SK-N-SH (cell line): ENCODE data around the gene NBEA. TPM values are rescaled to one million over a fixed set of nuclear protein-coding genes. Genes with fewer than 3 reads are reported as not detected.

Source experiments
- CTCF ChIA-PET: fragments of 300-600, 350-600 bp; formaldehyde crosslinking; extraction: SDS; loops from one replicate; lab custom pipeline; 2021; lab: Yijun Ruan, JAX
- POLR2A ChIA-PET: fragments of 350-600 bp; sonication (Branson Sonifier 250); formaldehyde crosslinking; extraction: SDS; loops from one replicate; lab custom pipeline; 2020; ENCODE audit warnings: antibody characterized with exemption, inconsistent platforms; lab: Yijun Ruan, JAX
- DNase-seq: peaks from one replicate; pipeline ENCODE4 v3.0.0; 2012
- H2AFZ ChIP-seq: fragments of 200-600 bp; sonication (generic); 2 replicates; pipeline ENCODE4 v1.8.1; 2016; ENCODE audit warnings: antibody characterized with exemption, mild to moderate bottlenecking, low read depth
- H3F3A ChIP-seq: fragments of 200-600 bp; sonication (generic); replicated peaks from 2 replicates; pipeline ENCODE3; 2016; ENCODE audit warnings: antibody characterized with exemption, mild to moderate bottlenecking; ENCODE audit not compliant: insufficient read depth
- H3K27ac ChIP-seq, 2 experiments: fragments of 200-500 bp in 1 of 2; fragments of 200-600 bp in 1 of 2; sonication (Bioruptor generic) in 1 of 2; sonication (generic), shearing (Covaris generic) in 1 of 2; 2 replicates each; pipeline versions ENCODE4 v1.5.1 to v1.6.1; 2014 to 2016; ENCODE audit warnings: low read depth in 2 of 2, inconsistent platforms in 1 of 2, low read length in 1 of 2, mild to moderate bottlenecking in 1 of 2, mixed read lengths in 1 of 2
- H3K27me3 ChIP-seq: fragments of 200-600 bp; sonication (generic), shearing (Covaris generic); 2 replicates; pipeline ENCODE4 v1.6.1; 2016; ENCODE audit warnings: mixed run types; ENCODE audit not compliant: insufficient read depth
- H3K36me3 ChIP-seq, 2 experiments: fragments of 200-500 bp in 1 of 2; fragments of 200-600 bp in 1 of 2; sonication (Bioruptor generic) in 1 of 2; sonication (generic) in 1 of 2; replicated peaks in 1 of 2; 2 replicates each; pipeline versions ENCODE3 to v1.5.1; 2014 to 2016; ENCODE audit warnings: low read length in 1 of 2, mild to moderate bottlenecking in 1 of 2; ENCODE audit not compliant: insufficient read depth in 2 of 2, control insufficient read depth in 1 of 2
- H3K4me1 ChIP-seq, 2 experiments: fragments of 200-500 bp in 1 of 2; fragments of 200-600 bp in 1 of 2; sonication (Bioruptor generic) in 1 of 2; sonication (generic), shearing (Covaris generic) in 1 of 2; 2 replicates each; pipeline versions ENCODE4 v1.5.1 to v1.6.1; 2014 to 2016; ENCODE audit warnings: low read depth in 1 of 2, low read length in 1 of 2, mixed run types in 1 of 2; ENCODE audit not compliant: insufficient read depth in 2 of 2, control insufficient read depth in 1 of 2
- H3K4me2 ChIP-seq: fragments of 200-600 bp; sonication (generic), shearing (Covaris generic); 2 replicates; pipeline ENCODE4 v1.6.1; 2017; ENCODE audit warnings: mixed run types
- H3K4me3 ChIP-seq, 2 experiments: fragments of 200-500 bp in 1 of 2; fragments of 200-600 bp in 1 of 2; sonication (Bioruptor generic) in 1 of 2; sonication (generic), shearing (Covaris generic) in 1 of 2; 2 replicates each; pipeline versions ENCODE4 v1.5.1 to v1.8.1; 2014 to 2016; ENCODE audit warnings: low read depth in 2 of 2, inconsistent platforms in 1 of 2, low read length in 1 of 2, mild to moderate bottlenecking in 1 of 2, mixed read lengths in 1 of 2, moderate library complexity in 1 of 2
- H3K79me2 ChIP-seq: fragments of 200-600 bp; sonication (generic); 2 replicates; pipeline ENCODE4 v1.8.1; 2017; ENCODE audit warnings: mild to moderate bottlenecking; ENCODE audit not compliant: insufficient read depth
- H3K9ac ChIP-seq: fragments of 200-600 bp; sonication (generic); 2 replicates; pipeline ENCODE4 v1.6.1; 2017; ENCODE audit warnings: mixed run types
- H3K9me2 ChIP-seq: fragments of 200-600 bp; sonication (generic); 2 replicates; pipeline ENCODE4 v1.6.1; 2017; ENCODE audit warnings: mixed run types
- H3K9me3 ChIP-seq: fragments of 200-600 bp; sonication (generic); 2 replicates; pipeline ENCODE4 v1.6.1; 2017; ENCODE audit warnings: mixed run types, mild to moderate bottlenecking, moderate library complexity
- H4K20me1 ChIP-seq: fragments of 200-600 bp; sonication (generic); 2 replicates; pipeline ENCODE4 v1.6.1; 2017; ENCODE audit warnings: mild to moderate bottlenecking, mixed run types; ENCODE audit not compliant: insufficient read depth
- EP300 ChIP-seq, 2 experiments: IDR thresholded peaks; 2 replicates each; pipeline versions ENCODE4 v1.4.0 to v1.6.1; 2012; ENCODE audit warnings: borderline replicate concordance in 1 of 2, low read depth in 1 of 2, low read length in 1 of 2
- EZH2phosphoT487 ChIP-seq: fragments of 200-600 bp; sonication (generic); IDR thresholded peaks from 2 replicates; pipeline ENCODE4 v1.6.1; 2017; ENCODE audit warnings: low read depth, mixed run types, mild to moderate bottlenecking, antibody characterized with exemption, moderate library complexity, borderline replicate concordance
- GABPA ChIP-seq: IDR thresholded peaks from 2 replicates; pipeline ENCODE4 v1.4.0; 2012; ENCODE audit warnings: low read depth, mild to moderate bottlenecking
- JUND ChIP-seq: IDR thresholded peaks from 2 replicates; pipeline ENCODE4 v1.4.0; 2012
- MXI1 ChIP-seq: IDR thresholded peaks from 2 replicates; pipeline ENCODE4 v1.6.1; 2012; ENCODE audit warnings: mild to moderate bottlenecking, low read depth, low read length, improper control_type of control experiment
- RXRA ChIP-seq: IDR thresholded peaks from 2 replicates; pipeline ENCODE4 v1.4.0; 2012; ENCODE audit warnings: low read depth, mild to moderate bottlenecking, borderline replicate concordance
- SIN3A ChIP-seq: IDR thresholded peaks from 2 replicates; pipeline ENCODE4 v1.6.1; 2012; ENCODE audit warnings: low read depth, mild to moderate bottlenecking, low read length, moderate library complexity, borderline replicate concordance
- SMC3 ChIP-seq: IDR thresholded peaks from 2 replicates; pipeline ENCODE4 v1.6.1; 2012; ENCODE audit warnings: low read depth, low read length, improper control_type of control experiment
- TCF12 ChIP-seq: IDR thresholded peaks from 2 replicates; pipeline ENCODE4 v1.4.0; 2012
- YY1 ChIP-seq: IDR thresholded peaks from 2 replicates; pipeline ENCODE4 v1.4.0; 2012; ENCODE audit warnings: low read depth, mild to moderate bottlenecking
- WGBS: methylation state at CpG from one replicate; pipeline ENCODE4 v1.1.6; 2017; ENCODE audit warnings: low lambda C conversion rate; 5-methylcytosine and 5-hydroxymethylcytosine counted together
- polyA plus RNA-seq, 3 experiments: library from polyadenylated mRNA; depleted of rRNA; stranded (reverse); fragments of >200 nt; gene quantifications; 2 replicates each; pipeline ENCODE4 v1.2.3, GENCODE V29; 2012
- TF ChIP-seq, protein P1 (sequence below): IDR thresholded peaks from 2 replicates; pipeline ENCODE4 v1.4.0; 2012; ENCODE audit warnings: low read depth
- TF ChIP-seq, protein P2 (sequence below): IDR thresholded peaks from 2 replicates; pipeline ENCODE4 v1.4.0; 2012; ENCODE audit warnings: low read depth, borderline replicate concordance

Gene NBEA
- polyA plus RNA-seq, 1 of the 3 experiments (the other 2 are of a cell fraction), result 12.3 TPM

DNA sequence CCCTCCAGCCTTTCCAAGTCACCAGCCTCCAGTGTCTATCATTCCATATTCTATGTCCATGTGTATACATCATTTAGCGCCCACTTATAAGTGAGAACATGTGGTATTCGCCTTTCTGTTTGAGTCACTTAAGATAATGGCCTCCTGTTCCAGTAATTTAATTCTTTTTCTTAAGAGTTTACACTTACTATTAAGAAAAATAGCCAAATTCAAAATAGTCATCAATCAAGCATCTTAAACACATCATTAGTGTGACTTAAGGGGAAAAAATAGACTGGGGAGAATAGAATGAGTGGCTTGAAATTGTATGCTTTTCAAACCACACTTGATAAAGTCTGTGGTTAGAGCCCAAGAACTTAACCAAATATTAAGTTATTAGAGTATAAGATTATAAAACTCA lies 286.5 kb downstream of the NBEA start:
- no peak for DNase-seq
- Histone ChIP-seq H3K4me1 (peaks cover 0 to 3% of the 10 kb centered on the region in 2 experiments; a peak in 2 of 4 replicates), H3F3A (no peaks in the 10 kb centered on the region), H3K27ac (no peak overlapping the region), H3K9me3 (no peaks in the 10 kb centered on the region), H3K79me2 (no peaks in the 10 kb centered on the region), H3K9ac (no peak overlapping the region), H3K36me3 (peaks cover 0 to 4% of the 10 kb centered on the region in 2 experiments), H3K4me2 (no peak overlapping the region), H3K27me3 (no peaks in the 10 kb centered on the region), H2AFZ (no peak overlapping the region), H3K9me2 (no peaks in the 10 kb centered on the region; the same call in 1 of the 2 replicates), H4K20me1 (no peaks in the 10 kb centered on the region), H3K4me3 (no peak overlapping the region)
- ChIA-PET POLR2A (no interaction called here), CTCF (no interaction called here)
- WGBS, result 99% methylated on average over 2 of the region's 2 CpGs
- TF ChIP-seq EP300 (IDR thresholded peaks at IDR 0.05; ENCODE audit: borderline replicate concordance in 1 of 2, low read depth in 1 of 2, low read length in 1 of 2), result no peak
- no peak for TF ChIP-seq JUND
- no peak for TF ChIP-seq SIN3A
- TF ChIP-seq GABPA, result no peak
- no peak for TF ChIP-seq MXI1

DNA sequence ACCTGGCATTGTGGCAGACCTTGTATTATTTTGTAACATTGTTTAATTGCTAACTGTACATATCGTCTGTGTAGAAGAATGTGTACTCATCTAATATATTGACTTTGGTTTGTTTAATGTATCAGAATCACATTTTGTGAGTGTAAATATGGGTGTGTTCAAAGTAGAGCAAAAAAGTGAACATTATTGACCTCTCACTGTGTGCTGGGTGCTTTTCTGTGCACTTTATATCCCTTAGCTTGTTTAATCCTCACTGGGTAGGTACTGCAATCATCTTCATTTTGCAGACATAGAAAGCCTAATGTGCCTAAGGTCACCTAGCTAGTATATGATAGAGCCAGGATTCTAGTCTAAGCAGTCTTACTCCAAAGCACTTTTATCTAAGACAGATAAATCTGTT lies 289.4 kb downstream of the NBEA start:
- H3K9ac ChIP-seq, result no peak overlapping the region
- H3F3A ChIP-seq, result no peaks in the 10 kb centered on the region
- no peaks in the 10 kb centered on the region for H3K4me1 ChIP-seq
- H4K20me1 ChIP-seq, result no peaks in the 10 kb centered on the region
- TF ChIP-seq SIN3A, result no peak
- TF ChIP-seq, protein P1, sequence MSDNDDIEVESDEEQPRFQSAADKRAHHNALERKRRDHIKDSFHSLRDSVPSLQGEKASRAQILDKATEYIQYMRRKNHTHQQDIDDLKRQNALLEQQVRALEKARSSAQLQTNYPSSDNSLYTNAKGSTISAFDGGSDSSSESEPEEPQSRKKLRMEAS, result no peak
- no peak for TF ChIP-seq YY1
- 94% methylated on average over 1 of the region's 1 CpG for WGBS
- H2AFZ ChIP-seq, result no peak overlapping the region
- H3K36me3 ChIP-seq, result peaks cover 0 to 4% of the 10 kb centered on the region in 2 experiments
- H3K4me2 ChIP-seq, result no peak overlapping the region
- no peaks in the 10 kb centered on the region for H3K9me3 ChIP-seq
- ChIA-PET CTCF (interaction anchor here (1.3 kb wide), 1 partner anchor 11 kb away, joined by 3 read pairs; no protein-coding TSS in a partner anchor), POLR2A (no interaction called here)
- no peak overlapping the region for H3K27ac ChIP-seq
- DNase-seq, result no peak
- H3K9me2 ChIP-seq, result no peaks in the 10 kb centered on the region; the same call in 1 of the 2 replicates
- no peaks in the 10 kb centered on the region for H3K27me3 ChIP-seq
- no peaks in the 10 kb centered on the region for H3K79me2 ChIP-seq
- no peak overlapping the region for H3K4me3 ChIP-seq

DNA sequence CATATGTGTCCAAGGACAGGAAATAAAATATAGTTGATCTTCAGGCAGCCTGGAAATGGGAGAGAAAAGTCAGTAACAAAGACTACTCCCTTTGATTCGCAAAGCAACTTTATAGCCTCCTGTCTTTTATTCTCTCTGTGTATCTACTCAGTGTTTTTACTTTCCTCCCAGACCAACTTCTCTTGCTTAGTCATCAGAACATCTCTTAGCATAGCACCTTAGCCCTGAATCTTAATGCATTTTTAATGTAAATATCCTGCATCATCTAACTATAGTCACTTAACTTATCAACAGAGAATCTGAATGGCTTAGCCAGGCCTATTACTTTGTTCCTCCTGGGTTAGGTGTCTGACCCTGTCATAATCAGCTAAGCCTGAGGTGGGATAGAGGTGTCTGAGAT lies 296.2 kb downstream of the NBEA start:
- Histone ChIP-seq H3K4me3 (no peak overlapping the region), H3F3A (no peaks in the 10 kb centered on the region), H3K4me2 (no peak overlapping the region), H3K4me1 (no peaks in the 10 kb centered on the region), H4K20me1 (no peaks in the 10 kb centered on the region), H3K36me3 (peaks cover 0 to 2% of the 10 kb centered on the region in 2 experiments), H2AFZ (no peak overlapping the region), H3K79me2 (no peaks in the 10 kb centered on the region), H3K9me2 (no peaks in the 10 kb centered on the region), H3K27ac (no peak overlapping the region), H3K27me3 (no peaks in the 10 kb centered on the region), H3K9ac (no peak overlapping the region), H3K9me3 (no peaks in the 10 kb centered on the region)
- 100% methylated on average over 1 of the region's 1 CpG for WGBS
- TF ChIP-seq, protein P2, sequence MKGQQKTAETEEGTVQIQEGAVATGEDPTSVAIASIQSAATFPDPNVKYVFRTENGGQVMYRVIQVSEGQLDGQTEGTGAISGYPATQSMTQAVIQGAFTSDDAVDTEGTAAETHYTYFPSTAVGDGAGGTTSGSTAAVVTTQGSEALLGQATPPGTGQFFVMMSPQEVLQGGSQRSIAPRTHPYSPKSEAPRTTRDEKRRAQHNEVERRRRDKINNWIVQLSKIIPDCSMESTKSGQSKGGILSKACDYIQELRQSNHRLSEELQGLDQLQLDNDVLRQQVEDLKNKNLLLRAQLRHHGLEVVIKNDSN, result no peak
- TF ChIP-seq TCF12, result no peak
- TF ChIP-seq GABPA, result no peak
- TF ChIP-seq SMC3, result no peak
- TF ChIP-seq, protein P1, result no peak
- TF ChIP-seq EP300 (IDR thresholded peaks at IDR 0.05; ENCODE audit: borderline replicate concordance in 1 of 2, low read depth in 1 of 2, low read length in 1 of 2), result no peak
- TF ChIP-seq RXRA, result no peak
- TF ChIP-seq EZH2phosphoT487, result no peak
- ChIA-PET POLR2A (no interaction called here), CTCF (interaction anchor here (1.2 kb wide), 1 partner anchor 12 kb away, joined by 3 read pairs; no protein-coding TSS in a partner anchor)
- no peak for DNase-seq
